AG09319 (cell line): ENCODE data around the gene SMAP2.
A peak's percentile ranks its signal among the peaks of the same experiment; 100 is the strongest.

Experiments used
- DNase-seq: peaks from one replicate; pipeline ENCODE4 v3.0.0-alpha.2; 2010; ENCODE audit warnings: low read depth; ENCODE audit errors: extremely low read depth
- TF ChIP-seq, protein P1 (sequence below): IDR thresholded peaks from 2 replicates; pipeline ENCODE4 v1.5.1; 2011; ENCODE audit warnings: low read depth, mild to moderate bottlenecking, inconsistent platforms, low read length, moderate library complexity

Gene SMAP2

DNA sequence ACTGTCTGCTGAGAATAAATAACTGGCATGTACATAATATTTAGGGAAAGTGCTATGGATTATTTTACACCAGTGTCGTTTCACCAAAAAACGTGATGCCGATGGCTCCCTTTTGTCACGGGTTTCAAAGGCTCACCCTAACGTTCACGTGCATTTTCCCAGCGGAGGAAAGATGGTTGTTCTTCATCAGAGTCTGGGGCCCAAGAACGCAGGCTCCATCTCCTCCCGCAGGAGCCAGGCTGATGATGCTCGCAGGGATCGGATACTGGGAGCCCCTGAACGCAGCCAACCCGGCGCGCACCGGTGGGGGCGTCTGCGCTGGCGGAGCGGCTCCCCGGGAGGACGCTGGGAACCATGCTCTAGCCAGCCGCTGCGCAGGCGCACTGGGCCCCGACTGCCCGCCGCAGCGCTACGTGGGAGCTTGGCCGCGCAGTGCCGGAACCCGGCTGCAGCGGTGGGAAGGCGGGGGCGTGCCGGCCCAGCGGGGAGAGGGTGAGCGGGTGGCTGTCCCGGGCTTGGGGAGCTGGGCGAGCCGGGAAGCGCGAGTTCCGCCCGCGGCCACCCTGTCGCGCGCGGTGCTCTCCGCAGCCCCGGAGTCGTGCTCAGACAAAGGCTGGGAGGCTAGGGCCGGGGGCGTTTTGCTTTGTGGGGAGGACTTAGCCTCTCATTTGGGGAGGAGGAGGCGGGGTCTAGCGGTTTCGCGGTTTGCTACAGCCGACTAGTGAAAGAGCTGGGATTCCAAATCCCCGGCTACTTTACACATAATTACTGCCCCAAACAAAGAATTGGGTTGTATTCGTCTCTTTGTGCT lies 76.4 kb downstream of the SMAP2 start, which contains the start of gene ZFP69B:
Gene ZFP69B (plus strand): TSS at position 793 of the 811 bp plus-strand sequence. CDS start 486 bp downstream, outside the sequence.
- peak; percentile 81 for DNase-seq
- TF ChIP-seq, protein P1, sequence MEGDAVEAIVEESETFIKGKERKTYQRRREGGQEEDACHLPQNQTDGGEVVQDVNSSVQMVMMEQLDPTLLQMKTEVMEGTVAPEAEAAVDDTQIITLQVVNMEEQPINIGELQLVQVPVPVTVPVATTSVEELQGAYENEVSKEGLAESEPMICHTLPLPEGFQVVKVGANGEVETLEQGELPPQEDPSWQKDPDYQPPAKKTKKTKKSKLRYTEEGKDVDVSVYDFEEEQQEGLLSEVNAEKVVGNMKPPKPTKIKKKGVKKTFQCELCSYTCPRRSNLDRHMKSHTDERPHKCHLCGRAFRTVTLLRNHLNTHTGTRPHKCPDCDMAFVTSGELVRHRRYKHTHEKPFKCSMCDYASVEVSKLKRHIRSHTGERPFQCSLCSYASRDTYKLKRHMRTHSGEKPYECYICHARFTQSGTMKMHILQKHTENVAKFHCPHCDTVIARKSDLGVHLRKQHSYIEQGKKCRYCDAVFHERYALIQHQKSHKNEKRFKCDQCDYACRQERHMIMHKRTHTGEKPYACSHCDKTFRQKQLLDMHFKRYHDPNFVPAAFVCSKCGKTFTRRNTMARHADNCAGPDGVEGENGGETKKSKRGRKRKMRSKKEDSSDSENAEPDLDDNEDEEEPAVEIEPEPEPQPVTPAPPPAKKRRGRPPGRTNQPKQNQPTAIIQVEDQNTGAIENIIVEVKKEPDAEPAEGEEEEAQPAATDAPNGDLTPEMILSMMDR, result no peak; the same call in 1 of the 2 replicates

DNA sequence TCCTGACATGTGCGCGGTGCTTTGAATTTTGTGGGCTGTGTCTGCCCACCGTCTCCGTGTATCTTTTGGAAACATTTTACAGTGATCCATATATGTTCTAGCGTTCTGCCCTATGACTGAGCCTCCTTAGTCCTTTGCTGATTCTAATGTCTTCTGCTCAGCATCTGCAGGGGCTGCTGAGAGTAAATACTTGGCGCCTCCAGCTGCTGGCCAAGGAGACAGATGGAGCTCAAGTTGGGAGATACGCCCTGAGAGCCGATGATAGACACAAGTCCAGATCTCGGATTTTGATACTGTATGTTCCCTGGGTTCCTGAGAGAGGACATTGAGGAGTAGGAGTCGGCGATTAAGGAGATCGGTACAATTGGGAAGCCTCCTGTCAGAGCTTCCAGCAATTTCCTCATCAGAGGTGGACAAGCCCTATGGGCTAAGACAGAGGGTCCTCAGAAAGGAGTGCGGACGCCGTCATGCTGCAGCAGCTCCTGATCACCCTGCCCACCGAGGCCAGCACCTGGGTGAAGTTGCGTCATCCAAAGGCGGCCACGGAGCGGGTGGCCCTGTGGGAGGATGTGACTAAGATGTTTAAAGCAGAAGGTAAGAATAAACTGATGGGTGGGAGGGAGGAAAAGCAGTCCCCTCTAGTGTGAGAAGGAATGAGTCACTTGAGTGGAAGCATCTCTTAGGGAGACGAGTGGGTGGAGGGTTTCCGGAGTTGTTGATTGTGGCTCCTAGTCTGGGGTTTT lies 77.1 kb downstream of the SMAP2 start:
- no peak for DNase-seq

DNA sequence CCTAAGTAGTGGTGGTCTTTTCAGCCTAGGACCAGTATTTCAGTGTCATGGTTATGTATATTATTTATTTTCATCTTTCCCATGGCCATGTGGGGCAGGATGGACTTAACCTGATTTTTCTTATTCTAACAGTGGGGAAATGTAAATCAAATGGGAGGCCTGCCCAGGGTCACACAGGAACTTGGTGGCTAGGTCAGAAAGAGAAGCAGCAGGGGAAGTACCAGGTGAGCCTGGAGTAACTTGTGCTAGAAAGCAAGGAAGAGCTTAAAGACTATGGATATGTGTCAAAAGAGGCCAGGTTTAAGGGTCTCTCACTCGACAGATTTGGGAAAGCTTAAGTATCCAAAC lies 77.7 kb downstream of the SMAP2 start:
- TF ChIP-seq, protein P1, result no peak
- DNase-seq, result no peak

More for the DNA sequence above, 77.1 kb downstream of the SMAP2 start:
- TF ChIP-seq, protein P1, result no peak

DNA sequence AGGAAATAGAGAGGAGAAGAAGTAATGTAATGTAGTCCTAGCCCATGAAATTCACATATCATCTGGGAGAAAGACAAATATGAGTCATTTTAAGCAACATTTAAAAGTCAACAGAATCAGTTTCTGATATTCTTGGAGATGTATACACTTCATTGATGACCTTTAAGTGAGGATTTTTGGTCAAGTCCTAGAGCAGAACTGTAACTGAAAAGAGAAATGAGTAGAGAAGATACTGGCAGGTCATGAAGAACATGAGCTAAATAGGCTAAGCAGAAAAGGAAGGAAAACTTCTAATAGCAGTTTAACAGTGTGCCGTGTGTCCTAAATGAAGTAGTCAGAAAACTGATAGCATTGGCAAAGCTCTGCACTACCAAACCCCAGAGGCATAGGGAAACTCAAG lies 81.3 kb downstream of the SMAP2 start:
- TF ChIP-seq, protein P1, result no peak
- DNase-seq, result no peak

DNA sequence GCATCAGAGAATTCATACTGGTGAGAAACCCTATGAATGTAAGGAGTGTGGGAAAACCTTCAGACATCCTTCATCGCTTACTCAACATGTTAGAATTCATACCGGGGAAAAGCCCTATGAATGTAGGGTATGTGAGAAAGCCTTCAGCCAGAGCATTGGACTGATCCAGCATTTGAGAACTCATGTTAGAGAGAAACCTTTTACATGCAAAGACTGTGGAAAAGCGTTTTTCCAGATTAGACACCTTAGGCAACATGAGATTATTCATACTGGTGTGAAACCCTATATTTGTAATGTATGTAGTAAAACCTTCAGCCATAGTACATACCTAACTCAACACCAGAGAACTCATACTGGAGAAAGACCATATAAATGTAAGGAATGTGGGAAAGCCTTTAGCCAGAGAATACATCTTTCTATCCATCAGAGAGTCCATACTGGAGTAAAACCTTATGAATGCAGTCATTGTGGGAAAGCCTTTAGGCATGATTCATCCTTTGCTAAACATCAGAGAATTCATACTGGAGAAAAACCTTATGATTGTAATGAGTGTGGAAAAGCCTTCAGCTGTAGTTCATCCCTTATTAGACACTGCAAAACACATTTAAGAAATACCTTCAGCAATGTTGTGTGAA lies 89.5 kb downstream of the SMAP2 start:
- TF ChIP-seq, protein P1, result no peak
- DNase-seq, result no peak

DNA sequence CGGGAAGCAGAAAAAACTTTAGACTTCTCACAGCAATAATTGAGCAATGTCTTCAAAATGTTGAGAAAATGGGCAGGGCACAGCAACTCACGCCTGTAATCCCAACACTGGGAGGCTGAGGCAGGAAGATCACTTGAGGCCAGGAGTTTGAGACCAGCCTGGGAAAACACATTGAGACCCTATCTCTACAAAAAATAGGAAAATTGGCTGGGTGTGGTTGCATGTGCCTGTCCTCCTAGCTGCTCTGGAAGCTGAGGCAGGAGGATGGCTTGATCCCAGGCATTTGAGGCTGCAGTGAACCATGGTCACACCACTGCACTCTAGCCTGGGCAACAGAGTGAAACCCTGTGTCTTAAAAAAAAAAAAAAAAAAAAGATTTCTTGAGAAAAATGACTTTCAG lies 95.8 kb downstream of the SMAP2 start:
- no peak for DNase-seq
- TF ChIP-seq, protein P1, result no peak
